Measurements from ENCODE around the gene PLA2G4A. TPM values are rescaled to one million over a fixed set of nuclear protein-coding genes. Genes with fewer than 3 reads are reported as not detected.

The PLA2G4A gene
- total and polyA plus RNA-seq, 2 donors (not counting 3 experiments of a cell fraction or from before 2014, with no cell fraction given) = 8.2 to 13.3 TPM

GRCh38 chr1:186901631-186902030, 72.9 kb downstream of the PLA2G4A start:
- intact Hi-C loops (cut with micrococcal nuclease) = no loop called here
- no peaks in the 10 kb centered on the region for H3K36me3 ChIP-seq (ENCODE audit: control insufficient read depth in 2 of 2, extremely low read depth in 1 of 2, insufficient read depth in 2 of 2, low read length in 2 of 2)
- H3K9ac ChIP-seq (replicated peaks; ENCODE audit: extremely low read depth, insufficient read depth, low read length) = no peak overlapping the region
- H3K27me3 ChIP-seq (ENCODE audit: control insufficient read depth in 2 of 2, insufficient read depth in 2 of 2, low read length in 2 of 2) = no peaks in the 10 kb centered on the region
- no peak for TF ChIP-seq FOS (IDR thresholded peaks at IDR 0.05; ENCODE audit: borderline replicate concordance, insufficient read depth, low read length)
- no peak for TF ChIP-seq EZH2 (IDR thresholded peaks at IDR 0.05; ENCODE audit: borderline replicate concordance, low read depth, low read length, severe bottlenecking)
- TF ChIP-seq JUN (IDR thresholded peaks at IDR 0.05; ENCODE audit: borderline replicate concordance, insufficient read depth, insufficient read length, low read depth) = no peak
- TF ChIP-seq GATA2 (IDR thresholded peaks at IDR 0.05; ENCODE audit: insufficient read depth, insufficient read length, low read depth, low read length) = no peak
- TF ChIP-seq POLR2A (IDR thresholded peaks at IDR 0.05; ENCODE audit: low read depth, low read length) = no peak
- TF ChIP-seq, protein P1, sequence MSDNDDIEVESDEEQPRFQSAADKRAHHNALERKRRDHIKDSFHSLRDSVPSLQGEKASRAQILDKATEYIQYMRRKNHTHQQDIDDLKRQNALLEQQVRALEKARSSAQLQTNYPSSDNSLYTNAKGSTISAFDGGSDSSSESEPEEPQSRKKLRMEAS (IDR thresholded peaks at IDR 0.05; ENCODE audit: insufficient read depth, insufficient read length) = no peak
- ChIA-PET POLR2A (no interaction called here), CTCF (no interaction called here)
- FAIRE-seq = no peak
- no peaks in the 10 kb centered on the region for H4K20me1 ChIP-seq (replicated peaks; ENCODE audit: control insufficient read depth, extremely low read depth, insufficient read depth, low read length)
- no peaks in the 10 kb centered on the region for H3K79me2 ChIP-seq (ENCODE audit: control insufficient read depth, insufficient read depth, low read length)
- no TSS peak for BruUV-seq (replicated peaks)
- H3K9me1 ChIP-seq (replicated peaks; ENCODE audit: control insufficient read depth, extremely low read depth, insufficient read depth, low read length) = no peaks in the 10 kb centered on the region
- no peak overlapping the region for H3K4me3 ChIP-seq (replicated peaks in 1 of 3; ENCODE audit: insufficient read depth in 1 of 3, low read depth in 1 of 3, low read length in 3 of 3)
- H2AFZ ChIP-seq (ENCODE audit: low read depth, low read length) = no peak overlapping the region
- no peak overlapping the region for H3K27ac ChIP-seq (ENCODE audit: insufficient read depth, low read depth, low read length)
- H3K4me1 ChIP-seq (ENCODE audit: control insufficient read depth, extremely low read depth, insufficient read depth, low read length) = no peaks in the 10 kb centered on the region
- no peak overlapping the region for H3K4me2 ChIP-seq (ENCODE audit: insufficient read depth, low read length)
- DNase-seq (ENCODE audit: low read depth, low spot score) = no peak
- H3K9me3 ChIP-seq (replicated peaks; ENCODE audit: control insufficient read depth, insufficient read depth, low read length) = no peaks in the 10 kb centered on the region
- dilution Hi-C loops (cut with MboI; ENCODE audit: extremely low pct_ligation_motif_present, low sequenced_read_pairs) = no loop called here

DNA sequence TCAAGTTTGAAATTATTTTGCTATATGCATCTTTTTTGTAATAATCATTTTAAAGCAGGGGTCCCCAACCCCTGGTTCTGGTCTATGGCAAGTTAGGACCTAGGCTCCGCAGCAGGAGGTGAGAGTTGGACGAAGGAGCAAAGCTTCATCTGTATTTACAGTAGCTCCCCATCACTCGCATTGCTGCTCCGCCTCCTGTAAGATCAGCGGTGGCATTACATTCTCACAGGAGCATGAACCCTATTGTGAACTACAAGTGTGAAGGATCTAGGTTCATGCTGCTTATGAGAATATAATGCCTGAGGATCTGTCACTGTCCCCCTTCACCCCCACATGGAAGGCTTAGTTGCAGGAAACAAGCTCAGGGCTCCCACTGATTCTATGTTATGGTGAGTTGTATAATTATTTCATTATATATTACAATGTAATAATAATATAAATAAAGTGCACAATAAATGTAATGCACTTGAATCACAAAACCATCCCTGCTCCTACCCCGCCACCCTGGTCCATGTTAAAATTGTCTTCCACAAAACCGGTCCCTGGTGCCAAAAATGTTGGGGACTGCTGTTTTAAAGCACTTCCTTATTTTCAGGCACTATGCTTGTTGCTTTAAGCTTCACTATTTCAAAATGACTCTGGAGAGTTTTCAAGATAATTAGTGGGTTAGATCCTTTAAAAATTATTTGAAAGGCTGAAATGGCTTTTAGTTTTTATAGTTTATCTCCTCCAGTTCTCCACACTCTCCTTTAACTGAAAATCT, 74.8 kb downstream of the PLA2G4A start:
- no peak overlapping the region for H2AFZ ChIP-seq (ENCODE audit: low read depth, low read length)
- no peak overlapping the region for H3K27ac ChIP-seq (ENCODE audit: insufficient read depth, low read depth, low read length)
- no peaks in the 10 kb centered on the region for H3K9me3 ChIP-seq (replicated peaks; ENCODE audit: control insufficient read depth, insufficient read depth, low read length)
- H3K27me3 ChIP-seq (ENCODE audit: control insufficient read depth in 2 of 2, insufficient read depth in 2 of 2, low read length in 2 of 2) = no peaks in the 10 kb centered on the region
- no peak for FAIRE-seq
- dilution Hi-C loops (cut with MboI; ENCODE audit: extremely low pct_ligation_motif_present, low sequenced_read_pairs) (no loop called here), intact Hi-C loops (cut with micrococcal nuclease) (no loop called here)
- no peak overlapping the region for H3K4me3 ChIP-seq (replicated peaks in 1 of 3; ENCODE audit: insufficient read depth in 1 of 3, low read depth in 1 of 3, low read length in 3 of 3)
- no peak overlapping the region for H3K4me2 ChIP-seq (ENCODE audit: insufficient read depth, low read length)
- no peaks in the 10 kb centered on the region for H3K9me1 ChIP-seq (replicated peaks; ENCODE audit: control insufficient read depth, extremely low read depth, insufficient read depth, low read length)
- TF ChIP-seq POLR2A (IDR thresholded peaks at IDR 0.05; ENCODE audit: low read depth, low read length) (no peak), FOS (IDR thresholded peaks at IDR 0.05; ENCODE audit: borderline replicate concordance, insufficient read depth, low read length) (no peak), POLR2AphosphoS5 (IDR thresholded peaks at IDR 0.05; ENCODE audit: insufficient read depth, low read depth, low read length) (no peak), EZH2 (IDR thresholded peaks at IDR 0.05; ENCODE audit: borderline replicate concordance, low read depth, low read length, severe bottlenecking) (no peak), JUN (IDR thresholded peaks at IDR 0.05; ENCODE audit: borderline replicate concordance, insufficient read depth, insufficient read length, low read depth) (no peak), MYC (IDR thresholded peaks at IDR 0.05; ENCODE audit: low read depth, low read length) (no peak), GATA2 (IDR thresholded peaks at IDR 0.05; ENCODE audit: insufficient read depth, insufficient read length, low read depth, low read length) (no peak)
- TF ChIP-seq, protein P1 (IDR thresholded peaks at IDR 0.05; ENCODE audit: insufficient read depth, insufficient read length) = no peak
- TF ChIP-seq, protein P2, sequence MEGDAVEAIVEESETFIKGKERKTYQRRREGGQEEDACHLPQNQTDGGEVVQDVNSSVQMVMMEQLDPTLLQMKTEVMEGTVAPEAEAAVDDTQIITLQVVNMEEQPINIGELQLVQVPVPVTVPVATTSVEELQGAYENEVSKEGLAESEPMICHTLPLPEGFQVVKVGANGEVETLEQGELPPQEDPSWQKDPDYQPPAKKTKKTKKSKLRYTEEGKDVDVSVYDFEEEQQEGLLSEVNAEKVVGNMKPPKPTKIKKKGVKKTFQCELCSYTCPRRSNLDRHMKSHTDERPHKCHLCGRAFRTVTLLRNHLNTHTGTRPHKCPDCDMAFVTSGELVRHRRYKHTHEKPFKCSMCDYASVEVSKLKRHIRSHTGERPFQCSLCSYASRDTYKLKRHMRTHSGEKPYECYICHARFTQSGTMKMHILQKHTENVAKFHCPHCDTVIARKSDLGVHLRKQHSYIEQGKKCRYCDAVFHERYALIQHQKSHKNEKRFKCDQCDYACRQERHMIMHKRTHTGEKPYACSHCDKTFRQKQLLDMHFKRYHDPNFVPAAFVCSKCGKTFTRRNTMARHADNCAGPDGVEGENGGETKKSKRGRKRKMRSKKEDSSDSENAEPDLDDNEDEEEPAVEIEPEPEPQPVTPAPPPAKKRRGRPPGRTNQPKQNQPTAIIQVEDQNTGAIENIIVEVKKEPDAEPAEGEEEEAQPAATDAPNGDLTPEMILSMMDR (IDR thresholded peaks at IDR 0.05; ENCODE audit: extremely low read depth in 1 of 2, insufficient read depth in 1 of 2, low read depth in 1 of 2, low read length in 2 of 2) = no peak
- ChIA-PET CTCF (no interaction called here), POLR2A (no interaction called here)
- no peaks in the 10 kb centered on the region for H3K79me2 ChIP-seq (ENCODE audit: control insufficient read depth, insufficient read depth, low read length)
- H3K4me1 ChIP-seq (ENCODE audit: control insufficient read depth, extremely low read depth, insufficient read depth, low read length) = no peaks in the 10 kb centered on the region
- no peaks in the 10 kb centered on the region for H4K20me1 ChIP-seq (replicated peaks; ENCODE audit: control insufficient read depth, extremely low read depth, insufficient read depth, low read length)
- BruUV-seq (replicated peaks) = no TSS peak
- no peaks in the 10 kb centered on the region for H3K36me3 ChIP-seq (ENCODE audit: control insufficient read depth in 2 of 2, extremely low read depth in 1 of 2, insufficient read depth in 2 of 2, low read length in 2 of 2)
- no peak for DNase-seq (ENCODE audit: low read depth, low spot score)
- no peak overlapping the region for H3K9ac ChIP-seq (replicated peaks; ENCODE audit: extremely low read depth, insufficient read depth, low read length)
